HG02759 (cell line): Measurements from ENCODE around the gene PCDH9.
A peak's percentile ranks its signal among the peaks of the same experiment; 100 is the strongest.

ENCODE experiments used
- ATAC-seq: cut with Tn5 transposase; IDR thresholded peaks from one replicate; pipeline ENCODE4 v1.9.1; 2021; ENCODE audit warnings: mild to moderate bottlenecking, moderate library complexity; ENCODE audit not compliant: unreplicated experiment

Gene PCDH9

DNA sequence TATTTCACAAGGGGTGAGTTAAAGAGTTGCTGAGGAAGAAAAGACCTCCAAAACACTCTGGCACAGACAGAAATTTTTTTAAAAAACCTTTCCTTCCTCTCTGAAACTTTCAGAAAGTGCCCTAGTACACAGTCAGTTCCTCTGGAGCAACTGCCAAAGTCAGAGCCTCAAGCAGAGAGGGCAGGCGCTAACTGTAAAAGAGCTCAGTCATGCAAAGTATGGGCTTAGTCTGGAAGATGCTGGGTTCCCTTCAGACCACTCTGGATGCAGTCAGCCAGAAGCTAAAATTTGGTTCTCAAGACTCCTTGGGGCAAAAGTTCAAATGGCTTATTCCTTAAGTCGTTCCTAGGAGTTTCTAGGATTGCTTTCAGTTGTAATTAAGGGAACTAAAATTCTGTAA is 671.6 kb downstream of the PCDH9 start:
- no peak for ATAC-seq

DNA sequence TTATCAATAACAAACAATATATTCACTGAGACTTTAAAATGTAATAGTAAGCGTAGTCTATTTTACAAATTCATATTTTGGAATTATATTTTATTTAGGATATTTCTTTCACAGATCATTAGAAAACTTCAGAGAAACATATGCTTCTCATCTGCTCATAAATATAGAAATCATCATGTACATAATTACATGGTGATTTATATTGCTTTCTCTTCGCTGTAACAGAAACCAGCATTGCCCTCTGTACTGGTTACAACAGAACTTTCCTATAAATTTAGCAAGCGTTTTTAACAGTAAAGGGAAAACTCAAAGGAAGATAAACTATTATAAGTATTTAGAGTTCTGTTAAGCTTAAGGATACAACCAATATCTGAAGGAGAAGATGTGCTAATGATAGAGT is 672.8 kb downstream of the PCDH9 start:
- no peak for ATAC-seq

DNA sequence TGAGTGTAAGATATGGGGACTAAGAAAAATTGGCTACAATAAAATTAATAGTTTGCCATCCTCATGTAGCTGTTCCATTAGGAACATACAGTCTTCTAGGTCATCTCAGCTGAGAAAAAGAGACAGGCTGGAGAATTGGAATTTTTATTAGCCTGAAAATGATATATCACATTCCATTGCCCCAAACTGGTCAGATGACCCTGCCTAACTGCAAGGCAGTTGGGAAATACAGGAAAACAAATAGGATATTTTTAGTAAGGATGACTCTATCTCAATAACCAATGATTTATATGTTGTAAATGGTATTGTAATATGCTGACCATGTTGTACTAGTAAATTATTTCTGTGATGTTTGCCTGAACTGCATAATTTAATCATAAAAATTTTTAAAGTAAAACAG is 673.8 kb downstream of the PCDH9 start:
- ATAC-seq: no peak

DNA sequence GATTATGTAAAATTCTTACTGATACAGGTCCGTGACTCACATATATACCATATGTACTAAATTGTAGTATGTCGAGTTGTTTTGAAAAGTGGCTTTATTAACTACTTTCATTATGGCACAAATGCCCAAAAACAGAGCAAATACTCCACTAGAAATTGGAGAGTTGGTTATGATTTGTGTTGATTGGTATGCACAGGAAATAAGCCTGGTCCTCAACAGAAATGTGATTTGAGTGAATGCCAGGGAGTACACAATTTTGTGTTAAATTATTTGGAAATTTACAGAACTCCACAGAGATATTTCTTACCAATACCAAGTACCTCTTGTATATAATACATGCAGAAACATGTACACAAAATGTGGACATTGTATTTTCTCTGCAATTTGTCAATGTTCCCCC is 676.7 kb downstream of the PCDH9 start:
- ATAC-seq: no peak

DNA sequence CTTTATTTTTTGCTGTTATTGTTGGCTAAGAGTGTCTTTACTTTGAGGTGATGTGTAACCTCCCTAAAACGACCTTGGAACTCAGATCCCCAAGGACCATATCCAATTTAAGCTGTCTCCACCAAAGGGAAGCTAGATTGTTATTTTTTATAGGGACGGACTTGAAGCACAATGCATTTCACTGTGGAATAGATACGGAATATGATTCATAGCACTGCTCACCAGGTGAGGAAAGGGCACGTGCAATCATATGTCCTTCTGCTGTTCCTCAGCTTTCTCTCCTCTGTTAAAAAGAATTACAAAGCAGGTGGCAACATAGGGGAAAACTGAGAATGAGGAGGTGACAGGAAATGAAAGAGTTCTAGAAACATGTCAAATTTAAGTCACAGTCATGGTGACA is 679.0 kb downstream of the PCDH9 start:
- ATAC-seq: no peak

DNA sequence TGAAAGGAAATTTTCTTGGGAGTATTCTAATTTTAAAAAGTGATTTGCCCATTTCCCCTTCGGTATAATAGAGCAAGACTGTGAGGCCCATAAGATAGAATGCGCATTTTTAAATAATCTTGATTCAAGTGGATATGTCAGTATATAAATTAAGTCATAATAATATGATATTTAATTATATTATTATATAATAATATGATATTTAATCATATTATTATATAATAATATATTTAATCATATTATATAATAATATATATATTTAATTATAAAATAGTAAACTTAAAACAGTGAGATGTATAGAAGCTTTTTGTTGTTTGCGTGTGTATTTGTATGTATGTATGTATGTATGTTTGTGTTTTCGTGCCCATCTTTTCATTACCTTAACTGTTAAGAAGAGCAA is 682.5 kb downstream of the PCDH9 start:
- ATAC-seq: no peak

DNA sequence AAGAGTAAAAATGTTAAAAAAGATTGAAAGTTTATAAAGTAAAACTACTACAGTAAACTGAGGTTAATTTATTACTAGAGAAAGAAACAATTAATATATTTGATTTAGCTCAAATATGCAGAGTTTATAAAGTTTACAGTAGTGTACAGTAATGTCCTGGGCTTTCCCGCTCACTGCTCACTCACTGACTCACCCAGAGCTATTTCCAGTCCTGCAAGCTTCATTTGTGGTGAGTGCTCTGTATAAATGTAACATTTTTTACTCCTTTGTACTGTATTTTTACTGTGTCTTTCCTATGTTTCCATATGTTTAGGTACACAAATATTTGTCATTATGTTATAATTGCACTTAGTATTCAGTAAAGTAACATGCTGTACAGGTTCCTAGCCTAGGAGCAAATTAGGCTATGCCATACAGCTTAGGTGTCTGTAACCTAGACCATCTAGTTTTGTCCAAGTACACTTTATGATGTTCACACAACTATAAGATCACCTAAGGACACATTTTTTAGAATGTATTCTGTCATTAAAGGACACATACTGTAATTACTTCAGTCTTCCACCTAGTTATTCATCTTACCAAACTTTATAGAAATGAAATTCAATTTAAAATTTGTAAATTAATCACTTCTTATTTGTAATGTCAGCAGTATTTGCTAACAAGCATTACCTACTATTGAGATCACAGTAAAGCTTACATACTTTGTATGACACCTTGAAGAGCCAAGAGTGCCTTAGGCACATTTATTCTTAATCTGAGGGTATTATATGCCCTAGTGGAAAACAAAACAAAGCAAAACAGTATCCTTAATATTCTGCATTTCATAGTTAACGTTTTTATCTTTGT is 683.4 kb downstream of the PCDH9 start:
- ATAC-seq: no peak

DNA sequence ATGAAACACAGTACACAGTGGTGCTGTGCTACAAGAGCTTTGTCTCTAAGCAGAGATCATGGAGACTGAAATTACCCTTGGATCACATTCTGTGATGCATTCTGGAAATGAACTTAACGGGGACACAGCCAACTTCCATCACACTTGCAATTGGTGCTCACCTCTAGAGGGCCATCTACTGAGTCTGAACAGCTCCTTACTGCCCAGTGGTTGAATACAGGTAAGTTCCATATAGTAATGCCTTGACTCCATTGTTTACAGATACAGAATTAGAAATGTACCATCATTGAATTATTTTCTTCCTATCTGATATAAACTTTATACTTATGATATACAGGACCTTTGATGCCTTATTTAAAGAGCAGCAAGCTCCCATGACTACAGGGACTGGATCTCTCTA is 686.4 kb downstream of the PCDH9 start:
- peak; percentile 40 for ATAC-seq

DNA sequence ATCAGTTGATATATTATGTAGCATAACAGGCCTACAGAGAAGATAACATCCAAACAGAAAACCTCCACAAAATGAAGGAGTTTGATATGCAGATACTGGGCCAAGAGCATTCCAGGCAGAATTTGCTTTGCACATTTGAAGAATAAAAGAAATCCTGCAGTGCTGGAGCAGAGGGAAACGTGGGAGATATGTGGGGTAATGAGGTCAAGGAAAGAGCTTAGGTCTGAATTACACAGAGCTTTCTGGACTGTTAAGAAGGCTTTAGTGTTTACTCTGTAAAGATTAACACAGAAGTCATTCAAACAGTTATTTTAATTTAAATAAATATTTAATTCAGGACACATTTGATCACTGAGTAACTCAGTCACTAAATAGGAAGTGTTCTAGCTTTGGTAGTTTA is 692.7 kb downstream of the PCDH9 start:
- no peak for ATAC-seq

DNA sequence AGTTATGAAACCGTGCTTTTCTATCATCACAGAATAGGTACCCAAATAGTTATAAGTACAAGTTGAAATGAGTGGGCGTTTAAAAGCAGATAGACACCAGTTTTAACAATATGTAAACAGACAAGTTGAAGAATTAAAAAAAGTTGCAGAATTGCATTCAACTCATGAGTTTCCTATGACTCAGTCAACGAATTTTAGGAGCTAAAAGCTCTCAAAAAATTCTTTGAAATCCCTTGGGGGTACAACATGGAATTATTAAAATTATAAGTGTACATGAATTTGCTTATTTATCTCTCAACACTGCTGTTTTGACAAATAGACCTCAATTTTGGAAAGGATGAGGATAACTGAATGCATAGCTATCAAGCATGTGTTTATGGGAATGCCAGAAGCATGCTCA is 693.4 kb downstream of the PCDH9 start:
- ATAC-seq: no peak

DNA sequence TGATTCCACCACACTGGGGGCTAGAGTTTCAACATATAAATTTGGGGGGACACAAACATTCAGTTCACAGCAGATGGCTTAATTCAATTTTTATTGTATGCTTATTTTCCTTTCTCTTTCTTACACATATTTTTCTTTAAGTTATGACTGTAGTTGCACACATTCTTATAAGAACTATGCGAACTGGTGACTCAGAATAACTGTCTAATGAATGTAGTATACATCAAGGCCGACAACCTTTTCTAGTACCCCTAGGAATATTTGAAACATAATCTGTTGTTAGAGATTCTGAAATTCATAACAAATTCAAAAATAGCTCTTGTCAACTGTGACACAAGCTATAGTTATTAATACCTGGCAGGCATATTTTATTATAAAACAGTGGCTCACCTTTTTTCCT is 695.6 kb downstream of the PCDH9 start:
- no peak for ATAC-seq

DNA sequence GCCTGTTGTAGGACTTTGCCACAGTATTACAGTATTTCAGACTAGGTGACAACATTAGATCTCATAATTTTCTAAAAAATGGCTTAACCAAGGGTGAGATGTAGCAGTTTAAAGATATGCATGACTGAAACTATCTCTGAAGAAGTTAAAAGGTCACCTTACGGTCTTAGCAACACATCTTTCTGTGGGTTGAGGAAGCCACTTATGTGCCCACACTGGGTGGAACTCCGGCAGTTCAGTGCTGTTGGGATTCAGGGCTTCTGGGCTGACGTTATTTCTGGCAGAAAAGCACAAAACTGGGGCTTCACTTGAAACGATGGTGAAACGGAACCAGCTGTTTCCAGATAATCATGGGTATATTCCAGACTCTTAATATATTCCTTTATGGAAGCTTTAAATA is 697.3 kb downstream of the PCDH9 start:
- no peak for ATAC-seq

DNA sequence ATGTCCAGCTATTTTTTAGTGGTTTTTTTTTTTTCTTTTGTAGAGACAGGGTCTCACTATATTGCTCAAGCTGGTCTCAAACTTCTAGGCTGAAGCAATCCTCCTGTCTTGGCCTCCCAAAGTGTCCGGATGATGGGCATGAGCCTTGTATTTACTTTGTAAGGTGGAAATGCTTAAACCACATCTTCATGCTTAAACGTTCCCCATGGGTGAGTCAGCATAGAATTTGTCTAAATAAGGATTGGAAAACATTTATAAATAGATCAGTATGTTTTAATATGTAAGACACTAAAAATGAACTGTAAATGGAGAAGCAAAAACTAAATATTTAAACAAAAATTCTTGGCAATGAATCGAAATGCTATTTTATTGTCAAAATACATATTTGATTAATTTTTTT is 698.0 kb downstream of the PCDH9 start:
- no peak for ATAC-seq

DNA sequence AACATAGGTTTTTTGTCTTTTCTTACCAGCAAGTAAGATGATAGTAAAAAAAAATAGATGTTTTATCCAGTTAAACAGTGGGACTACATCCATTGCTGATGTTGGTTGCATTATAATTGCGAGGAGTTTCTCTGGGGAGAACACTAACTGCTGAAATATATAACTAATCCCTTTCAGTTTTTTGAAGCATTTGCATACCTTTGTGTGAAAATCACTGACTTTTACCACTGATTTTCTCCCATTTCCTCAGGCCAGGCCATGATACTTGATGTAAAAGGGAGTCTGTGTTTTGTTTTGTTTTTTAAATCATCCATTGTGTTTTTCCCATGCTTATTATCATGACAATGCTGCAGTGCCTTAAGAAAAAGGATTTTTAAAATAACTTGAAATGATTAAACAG is 699.5 kb downstream of the PCDH9 start:
- ATAC-seq: no peak

DNA sequence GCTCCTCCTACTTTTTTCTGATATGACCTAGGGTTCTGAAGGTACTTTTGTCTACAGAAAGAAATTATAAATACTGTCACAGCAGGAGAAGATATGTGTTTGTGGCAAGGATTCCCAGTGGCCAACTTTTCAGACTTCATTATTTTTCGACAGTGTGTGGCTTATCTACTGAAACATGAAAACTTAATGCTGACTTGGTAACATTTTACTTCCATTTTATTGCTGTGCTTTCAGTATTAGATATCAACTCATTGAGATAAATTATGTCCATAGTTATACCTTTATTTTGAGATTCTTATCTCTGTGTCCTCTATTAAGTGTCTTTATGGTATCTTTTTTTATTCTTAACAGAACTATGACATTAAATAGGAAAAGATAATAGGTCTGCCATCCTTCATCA is 700.0 kb downstream of the PCDH9 start:
- no peak for ATAC-seq

DNA sequence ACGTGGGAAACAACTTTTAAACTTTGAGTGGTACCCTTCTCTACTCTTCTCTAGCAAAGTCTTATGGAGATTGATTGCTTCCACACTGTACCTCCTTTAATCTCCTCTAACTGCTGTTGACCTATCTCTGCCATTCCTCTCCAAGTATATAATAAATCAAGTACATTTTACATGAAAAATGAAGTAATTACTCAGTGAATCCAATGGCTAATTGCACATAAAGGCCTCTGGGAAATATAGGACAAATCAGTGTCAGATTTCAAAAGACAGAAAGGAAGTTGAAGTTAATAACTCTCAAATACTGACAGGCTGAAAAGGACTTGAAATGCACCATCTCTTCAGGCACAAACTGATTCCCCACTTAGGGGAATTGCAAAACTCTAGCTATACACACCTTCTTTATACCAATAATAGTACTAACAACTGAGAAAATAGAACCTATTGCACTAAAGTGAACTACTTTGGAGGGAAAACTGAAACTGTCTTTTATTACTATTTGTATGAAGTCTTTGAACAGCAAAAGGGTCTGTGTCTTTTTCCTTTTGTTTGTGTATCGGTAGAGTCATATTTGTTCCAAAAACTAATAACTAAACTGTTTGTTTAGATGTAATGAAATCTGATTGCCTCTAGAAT is 701.1 kb downstream of the PCDH9 start:
- ATAC-seq: no peak

DNA sequence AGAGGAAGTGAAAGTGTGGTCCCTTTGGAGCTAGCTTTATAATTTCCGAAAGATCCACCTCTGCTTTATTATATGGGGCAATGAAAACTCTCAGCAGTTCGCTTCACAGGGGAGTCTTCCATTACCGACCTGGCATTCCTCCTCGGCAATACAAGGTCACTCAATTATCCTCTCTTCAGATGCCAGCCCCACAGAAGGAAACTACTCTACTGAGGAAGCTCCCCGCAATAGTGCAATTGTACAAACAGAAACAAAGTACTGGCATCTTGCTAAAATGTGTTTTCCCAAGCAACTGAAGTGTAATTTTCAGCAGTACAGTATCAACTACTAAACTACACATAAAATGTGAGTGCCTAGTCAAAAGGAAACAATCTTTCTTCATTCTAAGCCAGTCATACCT is 702.0 kb downstream of the PCDH9 start:
- no peak for ATAC-seq

DNA sequence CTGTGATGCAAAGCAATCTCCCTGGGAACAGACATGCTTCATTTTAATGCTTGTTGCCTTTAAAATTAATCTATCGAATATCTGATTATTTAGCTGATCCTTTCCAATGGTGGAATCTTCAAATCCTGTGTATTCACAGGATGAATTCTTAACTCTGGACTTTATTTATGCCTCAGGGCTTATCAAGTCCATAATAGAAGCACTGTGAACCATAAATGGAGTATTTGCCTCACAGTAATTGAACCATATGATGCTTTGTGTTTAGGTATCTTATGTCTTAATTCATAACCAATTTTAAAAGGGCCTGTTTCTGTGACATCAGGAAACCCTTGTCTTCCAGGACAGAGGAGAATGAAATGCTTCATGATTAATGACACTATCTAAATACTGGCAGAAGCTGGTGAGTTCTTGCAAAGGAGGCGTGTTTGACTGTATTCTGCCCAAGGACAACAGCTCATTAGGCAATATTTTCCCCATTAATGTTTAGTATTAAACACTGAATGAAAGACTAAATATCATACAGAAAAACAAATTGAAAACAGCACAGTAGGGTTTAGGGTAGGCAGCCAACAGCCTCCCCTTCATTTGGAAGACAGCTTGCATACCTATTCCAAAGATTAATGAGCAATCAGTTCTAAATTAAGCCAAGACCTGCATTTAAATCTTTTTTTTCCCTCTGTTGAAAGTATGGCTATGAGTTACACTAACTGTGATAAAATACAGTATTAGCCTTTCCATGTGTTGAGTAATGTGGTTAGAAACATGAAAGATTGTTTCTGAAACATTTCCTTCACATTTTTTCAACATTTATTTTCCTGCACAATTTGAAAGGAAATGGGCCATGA is 709.4 kb downstream of the PCDH9 start:
- no peak for ATAC-seq

DNA sequence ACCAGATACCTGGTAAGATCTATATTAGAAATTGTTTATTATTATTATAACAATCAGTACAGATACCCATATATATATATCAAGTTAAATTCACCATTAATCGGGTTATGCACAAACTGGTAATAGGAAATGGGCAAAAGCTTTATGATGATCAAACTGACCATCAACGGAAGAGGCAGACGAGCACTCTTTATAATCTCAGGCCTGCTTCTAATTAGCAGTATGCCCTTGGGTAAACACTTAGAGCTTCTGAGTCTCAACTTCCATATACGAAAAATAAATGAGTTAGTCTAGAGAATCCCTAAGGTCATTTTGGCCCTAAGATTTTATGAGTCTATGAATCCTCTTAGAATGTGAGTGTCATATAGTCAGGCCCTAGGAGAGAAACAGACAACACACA is 710.9 kb downstream of the PCDH9 start:
- no peak for ATAC-seq

DNA sequence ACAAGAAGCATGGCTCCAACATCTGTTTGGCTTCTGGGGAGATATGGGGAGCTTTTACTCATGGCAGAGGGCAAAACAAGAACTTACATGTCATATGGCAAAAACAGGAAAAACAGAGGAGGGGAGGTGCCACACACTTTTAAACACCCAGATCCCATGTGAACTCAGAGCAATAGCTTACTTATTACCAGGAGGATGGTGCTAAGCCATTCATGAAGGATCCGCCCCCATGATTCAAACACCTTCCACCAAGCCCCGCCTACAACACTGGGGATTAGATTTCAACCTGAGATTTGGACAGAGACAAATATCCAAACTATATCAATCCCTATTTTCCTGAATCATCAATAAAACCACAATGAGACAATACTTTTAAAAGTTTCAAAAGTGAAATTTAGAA is 712.1 kb downstream of the PCDH9 start:
- ATAC-seq: no peak

DNA sequence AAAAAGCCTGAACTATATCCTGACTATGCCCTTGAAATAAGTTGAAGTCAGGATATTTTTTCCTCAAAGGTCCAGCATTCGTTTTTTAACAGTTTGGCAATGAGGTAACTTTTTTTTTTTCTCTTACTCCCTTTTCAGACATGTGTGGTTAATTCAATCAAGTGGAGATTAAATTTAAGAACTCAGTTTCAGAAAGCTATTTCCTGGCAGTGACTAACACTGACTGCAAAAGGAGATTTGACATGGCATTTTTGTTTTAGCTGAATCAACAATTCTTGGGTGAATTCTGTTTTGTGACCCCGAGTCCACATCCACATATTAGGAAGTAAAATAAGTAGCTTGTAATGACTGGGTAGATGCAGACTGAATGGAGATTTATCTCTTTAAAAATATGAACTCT is 716.4 kb downstream of the PCDH9 start:
- no peak for ATAC-seq

DNA sequence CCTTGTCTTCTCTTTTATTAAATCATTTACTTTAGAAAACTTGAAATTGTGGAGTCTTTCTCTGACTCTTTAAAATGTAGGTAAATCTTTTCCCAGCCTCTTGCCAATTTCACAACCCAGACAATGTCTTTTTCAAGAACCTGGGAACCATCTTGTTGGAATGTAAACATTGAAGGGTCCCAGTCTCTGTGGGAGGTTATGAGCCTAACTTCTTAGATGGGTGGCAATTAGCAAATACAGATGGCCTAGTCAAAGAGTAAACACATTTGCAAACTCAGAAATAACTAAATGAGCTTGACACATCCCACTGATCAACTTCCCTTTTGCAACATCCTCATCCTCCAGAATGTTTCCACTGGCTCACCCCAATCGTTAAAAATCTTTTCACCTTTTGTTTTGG is 721.0 kb downstream of the PCDH9 start:
- ATAC-seq: no peak
